Muscle of leg (tissue), 11 donors: ENCODE results near the gene CSMD2. TPM values are rescaled to one million over a fixed set of nuclear protein-coding genes. Genes with fewer than 3 reads are reported as not detected.

Experiments
- DNase-seq: peaks from one replicate; pipeline ENCODE4 v3.0.0; 2013
- H3K27ac ChIP-seq: one replicate; pipeline ENCODE4 v1.5.1; 2013; ENCODE audit warnings: mild to moderate bottlenecking, low read length, control low read depth
- H3K27me3 ChIP-seq: one replicate; pipeline ENCODE4 v1.6.1; 2013; ENCODE audit warnings: low read length; ENCODE audit not compliant: control insufficient read depth, insufficient read depth
- H3K36me3 ChIP-seq: one replicate; pipeline ENCODE4 v1.6.1; 2013; ENCODE audit warnings: low read length; ENCODE audit not compliant: control insufficient read depth, insufficient read depth
- H3K4me1 ChIP-seq: one replicate; pipeline ENCODE4 v1.6.1; 2013; ENCODE audit warnings: low read length; ENCODE audit not compliant: control insufficient read depth, insufficient read depth
- H3K4me3 ChIP-seq: one replicate; pipeline ENCODE4 v1.5.1; 2013; ENCODE audit warnings: low read length, control low read depth
- H3K9me3 ChIP-seq: replicated peaks from 2 replicates; pipeline ENCODE4 v1.6.1; 2013; ENCODE audit warnings: low read depth, low read length; ENCODE audit not compliant: control insufficient read depth
- WGBS: methylation state at CpG from one replicate; pipeline ENCODE4 v1.1.5; 2013; ENCODE audit warnings: missing lambda C conversion rate; ENCODE audit not compliant: insufficient coverage; 5-methylcytosine and 5-hydroxymethylcytosine counted together
- polyA plus RNA-seq, 8 donors: library from polyadenylated mRNA; unstranded; fragments of 120-200 nt; gene quantifications; one replicate each; pipeline versions ENCODE4 v1.2.1 to v1.2.3, GENCODE V29; 2013; ENCODE audit warnings: inconsistent platforms in 1 of 8, low replicate concordance in 1 of 8; ENCODE audit not compliant: insufficient read length in 8 of 8, insufficient read depth in 1 of 8
- total RNA-seq: library from RNA; stranded (reverse); fragments of 120-200 nt; gene quantifications from one replicate; pipeline ENCODE4 v1.2.4, GENCODE V29; 2013

Gene CSMD2
- total and polyA plus RNA-seq, 9 donors = 0.27 to 1.6 (median 0.52) TPM

- Histone ChIP-seq H3K27ac (no peak overlapping the region), H3K36me3 (no peaks in the 10 kb centered on the region), H3K27me3 (no peaks in the 10 kb centered on the region), H3K4me3 (no peak overlapping the region), H3K9me3 (no peaks in the 10 kb centered on the region), H3K4me1 (peaks cover 7% of the 10 kb centered on the region)
- DNase-seq = no peak
- 47% methylated on average over 13 of the region's 17 CpGs for WGBS
Observed at GRCh38 chr1:33971018-33971710, 193.9 kb downstream of the CSMD2 start.

GRCh38 chr1:33970148-33970825, 194.7 kb downstream of the CSMD2 start:
- WGBS = 68% methylated on average over 5 of the region's 5 CpGs
- peaks cover 7% of the 10 kb centered on the region for H3K4me1 ChIP-seq
- DNase-seq = no peak

GRCh38 chr1:33966346-33967141, 198.5 kb downstream of the CSMD2 start:
- no peaks in the 10 kb centered on the region for H3K4me1 ChIP-seq
- H3K9me3 ChIP-seq = no peaks in the 10 kb centered on the region
- H3K27me3 ChIP-seq = no peaks in the 10 kb centered on the region
- H3K27ac ChIP-seq = no peak overlapping the region
- peak; percentile 14 for DNase-seq
- WGBS = 59% methylated on average over 3 of the region's 12 CpGs
- no peaks in the 10 kb centered on the region for H3K36me3 ChIP-seq
- H3K4me3 ChIP-seq = no peak overlapping the region

More at GRCh38 chr1:33970148-33970825, 194.7 kb downstream of the CSMD2 start:
- Histone ChIP-seq H3K27me3 (no peaks in the 10 kb centered on the region), H3K9me3 (no peaks in the 10 kb centered on the region), H3K4me3 (no peak overlapping the region), H3K27ac (no peak overlapping the region), H3K36me3 (no peaks in the 10 kb centered on the region)

GRCh38 chr1:33965086-33965485, 199.9 kb downstream of the CSMD2 start:
- Histone ChIP-seq H3K9me3 (no peaks in the 10 kb centered on the region), H3K27ac (no peak overlapping the region), H3K4me1 (no peaks in the 10 kb centered on the region), H3K36me3 (no peaks in the 10 kb centered on the region), H3K27me3 (no peaks in the 10 kb centered on the region), H3K4me3 (no peak overlapping the region)
- no CpG with 5 or more reads among the region's 3 CpGs for WGBS
- DNase-seq = no peak

- 86% methylated on average over 1 of the region's 4 CpGs for WGBS
- Histone ChIP-seq H3K9me3 (no peaks in the 10 kb centered on the region), H3K27ac (no peak overlapping the region), H3K4me1 (no peaks in the 10 kb centered on the region), H3K36me3 (no peaks in the 10 kb centered on the region), H3K4me3 (no peak overlapping the region), H3K27me3 (no peaks in the 10 kb centered on the region)
- no peak for DNase-seq
Observed at GRCh38 chr1:33962061-33962460, 203.0 kb downstream of the CSMD2 start.

GRCh38 chr1:33960188-33960895, 204.7 kb downstream of the CSMD2 start:
- no peaks in the 10 kb centered on the region for H3K27me3 ChIP-seq
- H3K36me3 ChIP-seq = no peaks in the 10 kb centered on the region
- H3K4me3 ChIP-seq = no peak overlapping the region
- no peak overlapping the region for H3K27ac ChIP-seq
- no peak for DNase-seq
- WGBS = 83% methylated on average over 2 of the region's 9 CpGs
- H3K9me3 ChIP-seq = no peaks in the 10 kb centered on the region
- H3K4me1 ChIP-seq = no peaks in the 10 kb centered on the region

GRCh38 chr1:33957854-33958253, 207.2 kb downstream of the CSMD2 start:
- no peaks in the 10 kb centered on the region for H3K9me3 ChIP-seq
- H3K4me3 ChIP-seq = no peak overlapping the region
- no peaks in the 10 kb centered on the region for H3K36me3 ChIP-seq
- H3K27ac ChIP-seq = no peak overlapping the region
- no peaks in the 10 kb centered on the region for H3K27me3 ChIP-seq
- WGBS = 93% methylated on average over 4 of the region's 6 CpGs
- H3K4me1 ChIP-seq = no peaks in the 10 kb centered on the region
- no peak for DNase-seq

- Histone ChIP-seq H3K36me3 (no peaks in the 10 kb centered on the region), H3K9me3 (no peaks in the 10 kb centered on the region), H3K4me3 (no peak overlapping the region), H3K27me3 (no peaks in the 10 kb centered on the region), H3K4me1 (no peaks in the 10 kb centered on the region), H3K27ac (no peak overlapping the region)
- DNase-seq = no peak
- WGBS = 74% methylated on average over 9 of the region's 14 CpGs
Observed at GRCh38 chr1:33955096-33955495, 209.9 kb downstream of the CSMD2 start.

GRCh38 chr1:33949570-33949969, 215.5 kb downstream of the CSMD2 start:
- DNase-seq = peak; percentile 19
- Histone ChIP-seq H3K27ac (no peak overlapping the region), H3K9me3 (no peaks in the 10 kb centered on the region), H3K27me3 (no peaks in the 10 kb centered on the region), H3K4me3 (no peak overlapping the region), H3K4me1 (no peaks in the 10 kb centered on the region), H3K36me3 (no peaks in the 10 kb centered on the region)
- 55% methylated on average over 2 of the region's 2 CpGs for WGBS

GRCh38 chr1:33948291-33948690, 216.7 kb downstream of the CSMD2 start:
- DNase-seq = no peak
- H3K27me3 ChIP-seq = no peaks in the 10 kb centered on the region
- H3K27ac ChIP-seq = no peak overlapping the region
- no peaks in the 10 kb centered on the region for H3K9me3 ChIP-seq
- WGBS = 80% methylated on average over 3 of the region's 3 CpGs
- no peaks in the 10 kb centered on the region for H3K36me3 ChIP-seq
- H3K4me1 ChIP-seq = no peaks in the 10 kb centered on the region
- H3K4me3 ChIP-seq = no peak overlapping the region
